ENCODE results near the gene FAM78B. TPM values are rescaled to one million over a fixed set of nuclear protein-coding genes. Genes with fewer than 3 reads are reported as not detected.

Gene FAM78B
- total RNA-seq, 1 donor from 2014 or later: 3.4 TPM

- no peak for DNase-seq (ENCODE audit: missing footprints)
- intact Hi-C loops (cut with DNase I): no loop called here
- no peak for ATAC-seq
Measured at GRCh38 chr1:166083887-166084286, 82.9 kb downstream of the FAM78B start.

GRCh38 chr1:166082601-166083000 lies 84.2 kb downstream of the FAM78B start:
- intact Hi-C loops (cut with DNase I): no loop called here
- DNase-seq (ENCODE audit: missing footprints): no peak
- ATAC-seq: no peak

- DNase-seq (ENCODE audit: missing footprints): no peak
- ATAC-seq: no peak
Measured at GRCh38 chr1:166080967-166081870, 85.6 kb downstream of the FAM78B start.

GRCh38 chr1:166080277-166080966 lies 86.4 kb downstream of the FAM78B start:
- ATAC-seq: no peak
- intact Hi-C loops (cut with DNase I): no loop called here
- no peak for DNase-seq (ENCODE audit: missing footprints)

More at GRCh38 chr1:166080967-166081870, 85.6 kb downstream of the FAM78B start:
- intact Hi-C loops (cut with DNase I): no loop called here

GRCh38 chr1:166079276-166079675 lies 87.5 kb downstream of the FAM78B start:
- DNase-seq (ENCODE audit: missing footprints) (no peak), ATAC-seq (no peak)
- intact Hi-C loops (cut with DNase I): no loop called here

GRCh38 chr1:166073489-166073888 lies 93.3 kb downstream of the FAM78B start:
- DNase-seq (ENCODE audit: missing footprints) (no peak), ATAC-seq (no peak)
- intact Hi-C loops (cut with DNase I): no loop called here

- intact Hi-C loops (cut with DNase I): no loop called here
- ATAC-seq: no peak
- DNase-seq (ENCODE audit: missing footprints): no peak
Measured at GRCh38 chr1:166069390-166069789, 97.4 kb downstream of the FAM78B start.

- no peak for DNase-seq (ENCODE audit: missing footprints)
- no peak for ATAC-seq
- intact Hi-C loops (cut with DNase I): no loop called here
Measured at GRCh38 chr1:166066107-166066506, 100.7 kb downstream of the FAM78B start.

- ATAC-seq: no peak
- DNase-seq (ENCODE audit: missing footprints): no peak
- intact Hi-C loops (cut with DNase I): no loop called here
Measured at GRCh38 chr1:166064951-166065350, 101.8 kb downstream of the FAM78B start.

- ATAC-seq (peak; percentile 58), DNase-seq (ENCODE audit: missing footprints) (no peak)
- intact Hi-C loops (cut with DNase I): no loop called here
Measured at GRCh38 chr1:166064313-166064926, 102.4 kb downstream of the FAM78B start.

GRCh38 chr1:166063701-166064100 lies 103.1 kb downstream of the FAM78B start:
- no peak for ATAC-seq
- intact Hi-C loops (cut with DNase I): no loop called here
- DNase-seq (ENCODE audit: missing footprints): no peak

GRCh38 chr1:166062421-166063070 lies 104.3 kb downstream of the FAM78B start:
- no peak for DNase-seq (ENCODE audit: missing footprints)
- no peak for ATAC-seq
- intact Hi-C loops (cut with DNase I): no loop called here

- DNase-seq (ENCODE audit: missing footprints): no peak
- no peak for ATAC-seq
- intact Hi-C loops (cut with DNase I): no loop called here
Measured at GRCh38 chr1:166057650-166058049, 109.2 kb downstream of the FAM78B start.

GRCh38 chr1:166053395-166053794 lies 113.4 kb downstream of the FAM78B start:
- intact Hi-C loops (cut with DNase I): no loop called here
- DNase-seq (ENCODE audit: missing footprints) (no peak), ATAC-seq (no peak)

- ATAC-seq (no peak), DNase-seq (ENCODE audit: missing footprints) (no peak)
- intact Hi-C loops (cut with DNase I): no loop called here
Measured at GRCh38 chr1:166040202-166040997, 126.4 kb downstream of the FAM78B start.

GRCh38 chr1:166039436-166040201 lies 127.2 kb downstream of the FAM78B start:
- ATAC-seq (no peak), DNase-seq (ENCODE audit: missing footprints) (no peak)
- intact Hi-C loops (cut with DNase I): no loop called here

GRCh38 chr1:166036092-166036491 lies 130.7 kb downstream of the FAM78B start:
- intact Hi-C loops (cut with DNase I): no loop called here
- DNase-seq (ENCODE audit: missing footprints) (no peak), ATAC-seq (no peak)

All from Right ventricle myocardium inferior (tissue), 1 donor.